T-helper 1 cell treated with Interleukin-12 subunit alpha and Interleukin-12 subunit beta and Interleukin-4 antibody, amounts not matched to agents 30 ng/mL and 1 ng/mL, for 36 hours (primary cell): Measurements from ENCODE around the gene IRF2. TPM values are rescaled to one million over a fixed set of nuclear protein-coding genes. Genes with fewer than 3 reads are reported as not detected.

Experiments used
- intact Hi-C: fragments of 100-400 bp; cut with micrococcal nuclease; formaldehyde crosslinking; loops from one replicate; pipeline ENCODE4 v1.15.1; 2024
- total RNA-seq: library from RNA; stranded (reverse); gene quantifications from 2 replicates; pipeline ENCODE4 v1.2.3, GENCODE V29; 2022

IRF2 gene
- total RNA-seq, 1 donor from 2014 or later = 115 TPM

- intact Hi-C loops = no loop called here
Measured at GRCh38 chr4:184434021-184434420, 40.3 kb downstream of the IRF2 start.

DNA sequence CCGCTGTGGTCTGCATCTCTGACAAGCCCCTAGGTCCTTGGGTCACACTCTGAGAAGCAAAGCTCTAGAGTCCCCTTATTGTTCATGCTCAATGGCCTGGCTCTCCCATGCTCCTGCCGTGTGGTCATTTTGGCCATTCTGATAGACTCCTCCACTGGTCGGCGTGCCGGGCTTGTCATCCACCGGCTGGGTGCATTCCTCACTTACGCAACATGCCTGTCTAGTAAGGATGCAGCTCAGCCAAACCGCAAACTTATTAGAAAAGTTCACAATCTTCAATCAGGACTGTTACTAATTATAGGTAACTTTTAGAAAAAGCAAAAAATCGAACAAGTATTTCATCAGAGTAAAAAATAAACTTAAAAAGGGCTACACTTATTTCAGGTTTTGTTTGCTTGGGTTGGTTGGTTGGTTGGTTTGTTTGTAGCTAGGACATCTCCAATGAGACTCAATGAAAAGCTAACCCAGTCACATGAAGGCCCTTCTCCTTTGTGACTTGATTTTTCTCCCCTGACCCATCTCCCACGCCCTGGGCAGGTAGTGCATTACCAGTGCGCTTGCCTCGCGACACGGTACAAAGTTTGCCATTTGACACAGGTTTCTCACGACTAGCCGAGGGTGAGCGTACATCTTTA lies 41.0 kb downstream of the IRF2 start:
- intact Hi-C loops = no loop called here

GRCh38 chr4:184432127-184432922 lies 42.0 kb downstream of the IRF2 start:
- intact Hi-C loops = no loop called here

DNA sequence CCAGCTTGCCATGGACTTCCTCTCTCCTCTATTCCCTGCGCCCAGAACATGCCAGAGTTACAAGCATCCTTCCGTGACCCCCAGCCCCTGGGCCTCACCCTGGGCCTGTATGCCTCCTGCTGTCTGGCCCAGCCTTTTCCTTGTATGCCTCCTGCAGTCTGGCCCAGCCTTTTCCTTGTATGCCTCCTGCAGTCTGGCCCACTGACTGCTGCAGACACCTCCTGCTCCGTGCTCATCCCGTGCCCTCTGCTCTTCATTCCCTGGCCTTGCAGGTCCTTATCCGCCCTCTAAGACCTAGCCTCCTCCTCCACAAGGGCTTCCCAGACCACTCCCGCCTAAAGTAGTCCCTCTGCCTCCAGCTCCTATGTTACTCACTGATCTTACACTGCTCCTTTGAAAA lies 44.2 kb downstream of the IRF2 start:
- intact Hi-C loops = no loop called here

DNA sequence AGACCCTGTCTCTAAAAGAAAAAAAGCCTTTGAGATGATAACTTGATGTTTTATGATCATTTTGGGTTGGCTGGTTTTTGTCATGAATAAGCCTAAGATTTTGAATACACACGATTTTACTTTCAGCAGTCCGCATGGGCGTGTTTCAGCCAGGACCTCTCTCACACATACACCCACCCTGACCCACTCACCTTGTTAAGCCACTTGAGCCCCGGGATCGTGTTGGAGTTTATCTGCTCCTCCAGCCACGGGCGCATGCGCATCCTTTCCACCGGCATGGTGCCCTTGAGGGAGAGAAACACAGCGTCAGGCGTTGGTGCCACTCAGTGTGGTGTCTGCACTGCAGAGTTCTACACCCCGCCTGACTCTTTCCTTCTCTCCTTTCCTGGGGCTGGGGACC lies 45.6 kb downstream of the IRF2 start:
- intact Hi-C loops = no loop called here

GRCh38 chr4:184427687-184428086 lies 46.7 kb downstream of the IRF2 start:
- intact Hi-C loops = no loop called here

GRCh38 chr4:184427093-184427492 lies 47.3 kb downstream of the IRF2 start:
- intact Hi-C loops = no loop called here

GRCh38 chr4:184424993-184425758 lies 49.2 kb downstream of the IRF2 start:
- intact Hi-C loops = no loop called here

DNA sequence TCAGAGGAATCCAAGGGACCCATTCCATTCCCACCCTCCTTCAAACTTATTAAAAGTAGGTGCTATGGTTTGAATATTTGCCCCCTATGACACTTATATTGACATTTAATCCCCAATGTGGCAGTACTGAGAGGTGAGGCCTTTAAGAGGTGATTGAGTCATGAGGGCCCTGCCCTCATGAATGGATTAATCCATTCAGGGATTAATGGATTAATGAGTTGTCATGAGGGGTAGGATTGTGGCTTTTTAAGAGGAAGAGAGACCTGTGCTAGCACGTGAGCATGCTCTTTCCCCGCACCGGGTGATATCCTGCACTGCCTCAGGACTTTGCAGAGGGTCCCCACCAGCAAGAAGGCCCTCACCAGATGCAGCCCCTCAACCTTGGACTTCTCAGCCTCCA lies 50.1 kb downstream of the IRF2 start:
- intact Hi-C loops = no loop called here

DNA sequence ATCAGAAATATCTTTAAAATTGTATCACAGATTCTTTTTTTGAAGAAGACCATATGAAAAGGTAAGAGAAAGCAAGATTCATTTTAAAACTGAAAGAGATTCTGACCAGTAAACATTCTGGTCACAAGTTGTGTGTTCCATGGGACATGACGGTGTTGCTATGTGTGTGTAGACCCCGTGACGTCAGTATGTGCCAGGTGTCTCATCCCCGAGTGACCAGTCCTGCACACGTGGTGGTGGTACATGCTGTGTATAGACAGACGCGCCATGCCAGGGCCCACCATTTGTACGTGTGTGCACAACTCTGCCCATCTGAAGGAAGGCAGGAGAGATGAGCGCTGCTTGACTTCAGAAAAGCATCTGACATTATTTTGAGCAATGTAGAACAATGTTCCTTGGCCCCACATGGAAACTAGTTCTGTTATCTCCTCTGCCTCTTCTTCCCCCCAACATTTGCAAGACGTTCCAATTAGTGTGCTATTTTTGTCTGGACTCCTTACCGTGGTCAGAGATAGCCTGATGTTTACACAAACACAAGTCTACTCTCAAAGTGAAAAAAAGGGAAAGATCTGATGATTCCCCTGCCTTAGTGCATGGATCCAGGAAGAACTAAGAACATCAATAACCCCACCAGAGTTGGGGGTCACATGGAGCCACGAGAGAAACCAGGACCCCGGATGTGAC lies 51.2 kb downstream of the IRF2 start:
- intact Hi-C loops = no loop called here

GRCh38 chr4:184422378-184422777 lies 52.0 kb downstream of the IRF2 start:
- intact Hi-C loops = no loop called here

GRCh38 chr4:184421533-184422155 lies 52.7 kb downstream of the IRF2 start:
- intact Hi-C loops = loop anchor here (1.0 to 2.0 kb wide), 3 partner anchors 31 to 111 kb away; no protein-coding TSS in a partner anchor

GRCh38 chr4:184420881-184421416 lies 53.4 kb downstream of the IRF2 start:
- intact Hi-C loops = loop anchor here (1.0 to 2.0 kb wide), 4 partner anchors 32 to 153 kb away; no protein-coding TSS in a partner anchor

- intact Hi-C loops = loop anchor here (1.0 to 2.0 kb wide), 3 partner anchors 32 to 154 kb away; no protein-coding TSS in a partner anchor
Measured at GRCh38 chr4:184420402-184420801, 53.9 kb downstream of the IRF2 start.

GRCh38 chr4:184419976-184420375 lies 54.4 kb downstream of the IRF2 start:
- intact Hi-C loops = loop anchor here (1.0 to 10.0 kb wide), 7 partner anchors 33 to 975 kb away; partner anchors contain the start of genes ACSL1, ANKRD37, CFAP97 and LRP2BP

- intact Hi-C loops = loop anchor here (1.0 to 10.0 kb wide), 14 partner anchors 10 to 977 kb away; partner anchors contain the start of genes ACSL1, ANKRD37, CASP3 and CENPU
Measured at GRCh38 chr4:184417802-184418511, 56.4 kb downstream of the IRF2 start.

DNA sequence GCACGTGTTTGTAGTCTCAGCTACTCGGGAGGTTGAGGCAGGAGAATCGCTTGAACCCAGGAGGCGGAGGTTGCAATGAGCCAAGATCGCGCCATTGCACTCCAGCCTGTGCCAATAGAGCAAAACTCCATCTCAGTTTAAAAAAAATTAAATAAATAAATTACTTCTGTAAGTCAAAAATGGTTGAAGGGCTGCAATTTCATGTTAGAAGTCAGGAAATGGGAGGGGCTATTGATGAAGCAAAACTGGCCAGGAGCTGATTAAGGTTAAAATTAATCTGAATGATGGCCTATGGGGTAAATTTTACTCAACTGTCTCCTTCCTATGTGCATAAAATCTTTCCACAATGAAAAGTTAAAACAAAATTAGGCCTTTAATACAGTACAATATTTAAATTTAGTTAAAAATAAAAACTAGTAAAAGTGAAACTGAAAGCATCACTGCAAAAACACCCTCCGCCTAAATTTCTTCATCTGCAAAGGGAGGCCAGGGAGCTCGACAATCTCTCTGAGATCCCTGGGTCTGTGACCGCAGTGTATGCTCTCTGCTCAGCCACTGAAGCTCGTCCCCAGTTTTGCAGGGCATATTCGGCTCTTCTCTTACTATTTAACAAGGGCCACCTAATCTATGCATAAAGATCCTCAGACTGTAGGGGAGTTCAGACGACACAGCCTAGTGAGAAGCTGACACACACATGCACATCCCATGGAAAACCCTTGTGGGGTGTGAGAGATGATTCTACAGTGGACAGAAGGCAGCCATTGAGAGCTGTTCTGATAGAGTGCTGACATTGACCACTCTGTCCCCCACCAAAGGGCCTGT lies 57.2 kb downstream of the IRF2 start:
- intact Hi-C loops = loop anchor here (1.0 to 10.0 kb wide), 12 partner anchors 9 to 978 kb away; partner anchors contain the start of genes ACSL1, ANKRD37, CASP3 and CENPU

- intact Hi-C loops = loop anchor here (5.0 to 10.0 kb wide), 4 partner anchors 412 to 980 kb away; partner anchors contain the start of genes ACSL1, ANKRD37, CFAP97 and LRP2BP
Measured at GRCh38 chr4:184415071-184415470, 59.3 kb downstream of the IRF2 start.
